NCI-H2107 treated with DMSO at 0.1 percent for 48 hours (cell line): ENCODE data around the gene UGGT2.
"Not testable (repeated sequence)": the region's sequence is repeated elsewhere in the genome, so short reads cannot be mapped to it uniquely, and the experiment has no call there.

Experiments used
- DNase-seq: peaks from one replicate; lab custom pipeline; 2025; ENCODE audit not compliant: unreplicated experiment; lab: John Stamatoyannopoulos, UW

The UGGT2 gene

GRCh38 chr13:95970878-95971277, 82.3 kb downstream of the UGGT2 start:
- no peak for DNase-seq

GRCh38 chr13:95968906-95969305, 84.3 kb downstream of the UGGT2 start:
- DNase-seq = no peak

- DNase-seq = no peak
Measured at GRCh38 chr13:95957331-95957730, 95.9 kb downstream of the UGGT2 start.

- no peak for DNase-seq
Measured at GRCh38 chr13:95956589-95957148, 96.5 kb downstream of the UGGT2 start.

DNA sequence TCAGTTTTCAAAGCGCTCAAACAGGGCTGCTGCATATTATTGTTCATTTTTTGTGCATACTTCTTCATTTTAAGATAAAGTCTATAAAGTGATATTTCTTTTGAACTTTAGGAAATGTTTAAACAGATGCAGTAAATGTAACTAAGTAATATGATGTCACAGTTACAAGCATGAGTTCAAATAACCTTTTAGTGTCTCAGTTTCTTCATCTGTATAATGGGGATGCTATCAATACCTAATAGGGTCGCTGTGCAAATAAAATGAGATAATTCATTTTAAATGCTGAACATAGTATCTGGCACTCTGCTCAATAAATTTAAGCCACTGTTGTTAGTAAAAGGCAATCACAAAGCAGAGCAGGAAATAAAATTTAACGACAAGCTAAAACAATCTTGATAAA, 97.5 kb downstream of the UGGT2 start:
- DNase-seq = no peak

GRCh38 chr13:95955255-95955654, 97.9 kb downstream of the UGGT2 start:
- no peak for DNase-seq

DNA sequence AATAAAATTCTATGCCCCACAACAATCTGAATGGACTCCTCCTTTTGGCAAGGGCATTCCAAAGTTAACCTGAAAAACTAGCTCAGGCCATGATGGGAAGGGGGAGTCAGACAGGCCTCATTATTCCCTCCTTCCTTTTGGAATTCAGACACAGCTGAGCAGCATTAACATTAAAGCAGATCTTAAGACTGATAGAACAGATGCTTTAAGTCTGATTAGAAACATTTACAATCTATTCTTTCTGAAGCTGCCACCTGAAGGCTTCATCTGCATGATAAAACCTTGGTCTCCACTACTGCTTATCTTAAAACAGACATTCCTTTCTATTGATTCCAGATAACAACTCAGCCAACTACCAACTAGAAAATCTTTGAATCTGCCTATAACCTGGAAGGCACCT, 98.9 kb downstream of the UGGT2 start:
- DNase-seq = no peak

GRCh38 chr13:95950103-95950502, 103.1 kb downstream of the UGGT2 start:
- no peak for DNase-seq

GRCh38 chr13:95948656-95949055, 104.5 kb downstream of the UGGT2 start:
- DNase-seq = no peak

DNA sequence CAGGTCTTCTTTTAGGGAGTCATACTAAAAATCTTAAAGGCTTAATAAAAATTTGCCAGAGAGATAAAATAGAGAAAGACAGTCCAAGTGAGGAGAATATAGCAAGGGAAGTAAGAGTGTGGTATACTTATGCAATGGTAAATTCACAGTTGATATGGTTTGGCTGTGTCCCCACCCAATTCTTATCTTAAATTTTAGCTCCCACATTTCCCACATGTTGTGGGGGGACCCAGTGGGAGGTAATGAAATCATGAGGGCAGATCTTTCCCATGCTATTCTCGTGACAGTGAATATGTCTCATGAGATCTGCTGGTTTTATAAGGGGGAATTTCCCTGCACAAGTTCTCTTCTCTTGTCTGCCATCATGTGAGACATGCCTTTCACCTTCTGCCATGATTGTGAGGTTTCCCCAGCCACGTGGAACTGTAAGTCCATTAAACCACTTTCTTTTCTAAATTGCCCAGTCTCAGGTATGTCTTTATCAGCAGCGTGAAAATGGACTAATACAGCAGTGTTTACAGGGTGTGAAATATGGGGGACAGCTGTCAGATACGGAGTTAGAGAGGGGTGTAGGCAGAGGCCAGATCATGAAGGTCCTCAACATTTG, 115.4 kb downstream of the UGGT2 start:
- no peak for DNase-seq

GRCh38 chr13:95931300-95932025, 121.7 kb downstream of the UGGT2 start:
- DNase-seq = no peak

- DNase-seq = no peak
Measured at GRCh38 chr13:95929430-95929829, 123.8 kb downstream of the UGGT2 start.

DNA sequence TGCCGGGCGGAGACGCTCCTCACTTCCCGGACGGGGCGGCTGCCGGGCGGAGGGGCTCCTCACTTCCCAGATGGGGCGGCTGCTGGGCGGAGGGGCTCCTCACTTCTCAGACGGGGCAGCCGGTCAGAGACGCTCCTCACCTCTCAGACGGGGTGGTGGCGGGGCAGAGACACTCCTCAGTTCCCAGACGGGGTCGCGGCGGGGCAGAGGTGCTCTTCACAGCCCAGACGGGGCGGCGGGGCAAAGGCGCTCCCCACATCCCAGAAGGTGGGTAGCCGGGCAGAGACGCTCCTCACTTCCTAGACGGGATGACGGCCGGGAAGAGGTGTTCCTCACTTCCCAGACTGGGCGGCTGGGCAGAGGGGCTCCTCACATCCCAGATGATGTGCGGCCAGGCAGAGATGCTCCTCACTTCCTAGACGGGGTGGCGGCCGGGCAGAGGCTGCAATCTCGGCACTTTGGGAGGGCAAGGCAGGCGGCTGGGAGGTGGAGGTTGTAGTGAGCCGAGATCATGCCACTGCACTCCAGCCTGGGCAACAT, 124.8 kb downstream of the UGGT2 start:
- DNase-seq = not testable (repeated sequence)

DNA sequence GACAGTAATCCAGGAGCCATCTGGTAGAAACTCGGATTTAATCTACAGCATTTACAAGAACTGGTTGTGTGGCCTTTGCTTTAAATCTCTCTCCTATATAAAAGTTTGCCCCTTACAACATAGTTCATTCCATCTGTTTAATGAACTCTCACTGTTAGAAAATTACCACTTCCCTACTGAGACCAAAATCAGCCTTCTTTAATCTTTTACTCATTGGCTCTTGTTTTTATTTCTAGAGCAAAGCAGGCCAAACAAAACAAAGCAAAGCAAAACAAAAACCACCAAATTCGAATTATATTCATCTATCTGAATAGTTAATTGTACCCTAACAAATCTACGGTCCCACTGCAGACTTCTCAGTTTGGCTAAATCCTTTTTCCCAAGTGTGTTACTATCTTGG, 127.0 kb downstream of the UGGT2 start:
- DNase-seq = no peak

DNA sequence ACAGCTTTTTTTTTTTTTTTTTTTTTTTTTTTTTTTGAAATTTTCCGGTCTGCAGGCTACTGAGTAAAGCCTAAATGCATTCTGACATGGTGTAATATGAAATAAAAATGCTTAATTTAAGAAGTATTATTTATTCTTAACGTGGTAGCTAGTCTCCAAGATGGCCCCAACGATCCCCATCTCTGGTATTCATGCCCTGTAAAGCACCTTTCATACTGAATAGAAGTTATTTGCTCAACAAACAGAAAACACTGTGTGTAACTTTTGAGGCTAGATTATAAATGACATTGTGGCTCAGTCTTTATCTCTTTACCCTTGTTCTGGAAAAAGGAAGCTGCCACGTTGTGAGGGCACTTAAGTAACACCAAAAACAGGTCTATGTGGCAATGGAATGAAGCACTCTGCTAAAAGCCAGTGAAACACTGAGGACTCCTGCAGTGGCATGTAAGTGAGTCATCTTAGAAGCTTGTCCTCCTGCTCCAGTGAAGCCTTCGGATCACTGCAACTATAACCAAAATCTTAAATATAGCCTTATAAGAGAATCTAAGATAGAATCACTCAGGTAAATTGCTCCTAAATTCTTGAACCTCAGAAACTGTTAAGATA, 128.7 kb downstream of the UGGT2 start:
- no peak for DNase-seq

GRCh38 chr13:95921485-95921884, 131.7 kb downstream of the UGGT2 start:
- no peak for DNase-seq

GRCh38 chr13:95920485-95920884, 132.7 kb downstream of the UGGT2 start:
- DNase-seq = no peak

DNA sequence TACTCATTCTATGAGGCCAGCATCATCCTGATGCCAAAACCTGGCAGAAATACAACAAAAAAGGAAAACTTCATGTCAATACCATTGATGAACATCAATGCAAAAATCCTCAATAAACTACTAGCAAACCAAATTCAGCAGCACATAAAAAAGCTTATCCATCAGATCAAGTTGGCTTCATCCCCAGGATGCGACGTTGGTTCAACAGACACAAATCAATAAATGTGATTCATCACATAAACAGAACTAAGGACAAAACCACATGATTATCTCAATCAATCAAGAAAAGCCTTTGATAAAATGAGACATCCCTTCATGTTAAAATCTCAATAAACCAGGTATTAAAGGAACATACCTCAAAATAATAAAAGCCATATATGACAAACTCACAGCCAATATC, 134.3 kb downstream of the UGGT2 start:
- no peak for DNase-seq

- no peak for DNase-seq
Measured at GRCh38 chr13:95914991-95915501, 138.2 kb downstream of the UGGT2 start.

DNA sequence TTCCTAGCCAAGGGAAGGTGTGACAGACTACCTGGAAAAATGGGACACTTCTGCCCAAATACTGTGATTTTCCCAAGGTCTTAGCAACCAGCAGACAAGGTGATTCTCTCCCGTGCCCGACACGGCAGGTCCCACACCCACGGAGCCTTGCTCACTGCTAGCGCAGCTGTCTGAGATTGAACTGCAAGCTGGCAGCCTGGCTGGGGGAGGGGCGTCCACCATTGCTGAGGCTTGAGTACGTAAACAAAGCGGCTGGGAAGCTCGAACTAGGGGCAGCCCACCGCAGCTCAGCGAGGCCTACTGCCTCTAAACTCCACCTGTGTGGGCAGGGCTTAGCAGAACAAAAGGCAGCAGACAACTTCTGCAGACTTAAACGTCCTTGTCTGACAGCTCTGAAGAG, 146.2 kb downstream of the UGGT2 start:
- no peak for DNase-seq

- no peak for DNase-seq
Measured at GRCh38 chr13:95903569-95903968, 149.6 kb downstream of the UGGT2 start.

DNA sequence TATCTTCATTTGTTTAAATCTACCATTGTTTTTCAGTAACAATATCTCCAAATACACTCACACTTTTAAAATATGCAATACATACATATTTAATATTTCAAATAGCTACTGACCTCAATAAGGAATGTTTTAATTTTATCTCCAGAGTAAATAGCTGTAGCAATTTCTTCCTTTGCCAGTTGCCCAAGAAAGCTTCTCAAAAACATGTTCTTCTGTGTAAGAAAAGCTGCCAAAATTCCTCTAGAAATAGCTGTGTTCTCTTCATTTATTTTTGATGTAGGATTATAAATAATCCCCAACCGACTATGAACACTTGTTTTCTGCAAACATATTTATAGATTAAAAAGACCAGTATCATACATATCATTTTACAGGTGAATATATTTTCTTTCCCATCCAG, 150.5 kb downstream of the UGGT2 start:
- no peak for DNase-seq
